ENCODE data around the gene NAA16.

DNA sequence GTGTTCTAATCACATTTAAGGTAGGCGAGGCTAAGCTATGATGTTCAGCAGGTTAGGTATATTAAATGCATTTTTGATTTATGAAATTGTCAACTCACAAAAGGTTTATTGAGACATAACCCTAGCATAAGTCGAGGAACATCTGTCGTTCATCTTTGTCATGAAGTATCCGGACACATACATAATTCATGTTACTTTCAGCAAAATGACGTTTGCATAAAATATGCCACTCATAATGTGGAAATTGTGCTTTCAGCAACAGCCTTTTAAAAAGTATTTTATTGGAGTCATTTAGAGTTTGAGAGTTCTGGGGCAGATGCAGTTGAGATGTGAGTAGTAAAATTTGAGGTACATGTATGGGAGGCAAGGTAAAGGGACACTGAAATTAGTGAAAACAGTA lies 66.4 kb downstream of the NAA16 start:
- TF ChIP-seq CTCF (IDR thresholded peaks at IDR 0.05) (no peak), POLR2A (IDR thresholded peaks at IDR 0.05) (no peak)

Measured in body of pancreas (tissue), 4 donors.